SHP77 (cell line): ENCODE data around the gene CLN6.

ENCODE experiments used
- DNase-seq, 2 experiments: peaks; one replicate each; lab custom pipeline; 2025; lab: John Stamatoyannopoulos, UW

CLN6 gene

DNA sequence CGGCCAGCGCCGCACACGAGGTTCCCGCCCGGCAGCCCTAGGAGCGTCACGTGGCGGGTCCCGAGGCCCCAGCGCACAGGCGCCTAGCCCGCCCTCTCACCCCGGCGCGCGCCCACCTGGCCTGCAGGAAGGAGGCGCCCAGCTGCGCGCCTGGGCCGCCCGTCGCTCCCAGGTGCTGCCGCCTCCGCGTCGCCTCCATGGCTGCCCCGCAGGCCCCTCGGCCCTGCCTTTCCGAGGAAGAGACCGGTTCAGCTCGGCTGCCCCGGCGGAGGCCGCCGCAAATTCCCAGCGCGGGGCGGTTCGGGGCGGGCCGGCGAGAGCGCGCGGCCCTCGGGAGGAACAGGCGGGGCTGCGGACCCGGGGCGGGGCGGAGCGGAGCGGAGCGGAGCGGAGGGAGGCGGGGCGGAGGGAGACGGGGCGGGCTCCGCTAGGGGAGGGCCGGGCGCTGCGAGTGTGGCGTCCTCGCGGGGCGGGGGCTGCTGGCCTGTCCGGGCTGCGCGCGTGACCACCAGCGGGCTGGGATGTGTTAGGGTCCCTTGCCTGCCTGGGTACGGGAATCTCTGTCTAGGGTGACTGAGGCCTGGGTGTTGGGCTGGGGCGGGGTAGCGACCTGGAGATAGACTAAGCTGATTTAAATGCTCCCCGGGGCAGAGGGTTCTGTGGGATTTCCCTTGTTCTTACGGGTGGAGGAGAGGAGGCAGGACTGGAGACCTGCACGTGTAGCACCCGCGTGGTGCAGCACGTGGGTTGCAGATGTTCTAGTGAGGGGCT, at the start of gene CLN6:
TSS of gene CLN6 (minus strand) at position 343 of the 771 bp plus-strand sequence. CDS start at position 199, 144 bp downstream.
- peak; percentile 50 to 73 for DNase-seq

DNA sequence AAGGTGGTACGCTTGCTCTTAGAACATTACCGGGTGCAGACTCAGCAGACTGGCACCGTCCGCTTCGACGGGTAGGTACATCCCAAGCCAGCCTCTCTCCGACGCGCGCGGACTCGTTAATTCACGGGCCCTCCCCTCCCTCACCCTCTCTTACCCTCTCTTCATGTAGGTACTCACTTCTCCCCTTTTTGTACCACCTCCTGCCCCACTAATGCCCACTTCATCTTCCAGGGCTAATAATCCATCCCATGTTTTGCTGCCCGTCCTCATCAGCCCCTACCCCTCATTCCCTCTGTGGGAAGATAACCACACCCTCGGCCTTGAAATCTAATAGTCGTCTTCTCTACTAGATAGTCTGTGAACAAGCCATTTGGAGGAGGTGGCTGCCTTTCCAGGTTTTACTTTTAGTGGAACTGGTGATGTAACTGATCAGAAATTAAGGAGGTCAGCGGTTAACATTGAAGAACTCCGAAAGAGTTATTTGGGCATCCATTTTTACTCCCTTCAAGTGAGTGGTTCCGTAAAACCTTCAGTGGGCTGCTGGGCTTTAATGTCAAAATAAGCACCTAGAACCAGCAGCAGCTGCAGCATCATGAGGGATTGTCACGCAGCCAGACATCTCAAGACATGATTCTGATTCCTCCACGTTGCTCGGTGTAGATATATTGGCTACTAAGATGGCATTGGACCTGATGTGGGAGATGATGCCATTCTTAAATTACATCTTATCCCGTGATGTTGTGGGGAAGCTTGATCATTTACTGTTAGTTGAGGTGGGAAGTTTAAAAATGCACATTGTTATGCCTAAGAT, 49.3 kb upstream of the CLN6 start:
- DNase-seq: no peak

DNA sequence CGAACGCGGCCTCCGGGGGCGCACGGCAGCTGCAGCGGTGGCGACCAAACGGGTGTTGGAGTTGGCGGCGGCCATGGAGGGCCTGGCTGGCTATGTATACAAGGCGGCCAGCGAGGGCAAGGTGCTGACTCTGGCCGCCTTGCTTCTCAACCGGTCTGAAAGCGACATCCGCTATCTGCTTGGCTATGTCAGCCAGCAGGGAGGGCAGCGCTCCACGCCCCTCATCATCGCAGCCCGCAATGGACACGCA, 48.7 kb upstream of the CLN6 start:
- DNase-seq: peak in 1 of 2 experiments; percentile 40

DNA sequence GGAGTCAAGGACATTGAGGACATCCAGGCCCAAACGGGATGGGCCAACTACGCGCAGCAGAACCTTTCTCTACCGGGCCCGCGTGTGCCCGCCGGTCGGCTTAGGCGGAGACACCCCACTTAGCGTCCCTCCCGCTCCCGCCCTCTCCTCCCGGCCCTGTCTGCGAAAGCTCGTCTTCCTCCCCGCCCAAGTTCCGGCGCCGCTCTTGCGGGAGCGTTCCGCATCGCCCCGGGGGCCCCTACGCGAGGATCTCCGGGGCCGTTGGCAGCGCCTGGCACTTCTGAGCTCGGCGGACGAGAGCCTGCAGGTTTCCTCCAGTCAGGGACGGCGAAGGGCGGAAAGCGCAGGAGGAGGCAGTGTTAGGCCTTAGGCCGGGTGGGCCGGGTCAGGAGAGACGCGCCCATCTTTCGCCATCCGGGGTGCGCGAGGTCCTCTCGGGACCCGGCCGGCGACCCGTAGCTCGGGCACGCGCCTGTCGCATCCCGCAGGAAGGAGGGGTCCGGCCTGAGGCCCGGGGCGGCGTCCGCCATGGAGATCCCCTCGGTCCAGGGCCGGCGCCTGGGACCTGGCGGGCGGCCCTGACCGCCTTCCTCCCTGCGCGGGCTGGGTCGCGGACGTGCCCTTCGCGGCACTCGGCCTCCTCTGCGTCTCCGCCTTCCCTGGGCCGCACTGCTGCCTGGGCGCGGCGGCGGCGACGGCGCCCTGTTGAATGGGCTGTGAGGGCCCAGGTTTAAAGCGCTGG, 48.2 kb upstream of the CLN6 start, which contains the start of gene FEM1B:
TSS of gene FEM1B (plus strand) at position 143 of the 742 bp plus-strand sequence. CDS start 673 bp downstream, outside the sequence.
- DNase-seq: peak; percentile 86 to 91

DNA sequence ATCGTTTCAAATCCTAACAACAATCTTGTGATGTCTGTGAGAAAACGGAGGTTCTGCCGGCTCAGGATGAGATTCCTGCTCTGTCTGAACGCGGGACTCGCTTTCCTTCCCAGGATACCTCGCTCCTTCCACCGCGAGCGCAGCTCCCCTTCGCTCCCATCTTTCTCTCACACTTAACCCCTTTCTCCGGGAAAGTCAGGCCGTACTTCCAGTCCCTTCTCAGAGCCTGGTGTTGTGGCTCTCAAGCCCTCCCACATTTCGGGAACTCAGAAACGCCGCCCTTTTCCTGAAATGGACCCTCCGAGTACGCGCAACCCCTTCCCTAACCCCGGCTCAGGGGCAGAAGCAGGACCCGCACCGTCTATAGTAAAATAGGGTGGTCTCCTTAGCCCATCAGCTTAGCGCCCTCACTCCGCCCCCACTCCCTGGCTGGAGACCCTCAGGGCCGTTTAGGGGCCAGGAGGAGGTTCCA, 47.6 kb upstream of the CLN6 start:
- DNase-seq: peak; percentile 50 to 67

DNA sequence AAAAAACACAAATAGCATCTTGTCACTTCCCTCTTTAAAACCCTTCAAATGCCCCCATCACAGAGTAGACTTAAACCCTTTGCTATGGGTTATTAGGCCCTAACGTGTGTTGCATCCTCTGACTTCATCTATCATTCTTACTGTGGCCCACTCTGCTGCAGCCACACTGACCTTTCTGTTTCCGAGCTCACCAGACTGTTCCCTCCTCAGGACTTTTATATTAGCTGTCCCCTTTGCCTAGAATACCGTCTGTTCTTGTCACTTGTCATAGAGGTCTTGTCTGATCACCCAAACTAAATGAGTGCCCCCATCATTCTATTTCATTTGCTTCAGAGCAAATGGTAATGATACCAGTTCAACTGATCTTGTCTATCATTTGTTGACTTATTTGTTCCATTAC, 47.1 kb upstream of the CLN6 start:
- no peak for DNase-seq

DNA sequence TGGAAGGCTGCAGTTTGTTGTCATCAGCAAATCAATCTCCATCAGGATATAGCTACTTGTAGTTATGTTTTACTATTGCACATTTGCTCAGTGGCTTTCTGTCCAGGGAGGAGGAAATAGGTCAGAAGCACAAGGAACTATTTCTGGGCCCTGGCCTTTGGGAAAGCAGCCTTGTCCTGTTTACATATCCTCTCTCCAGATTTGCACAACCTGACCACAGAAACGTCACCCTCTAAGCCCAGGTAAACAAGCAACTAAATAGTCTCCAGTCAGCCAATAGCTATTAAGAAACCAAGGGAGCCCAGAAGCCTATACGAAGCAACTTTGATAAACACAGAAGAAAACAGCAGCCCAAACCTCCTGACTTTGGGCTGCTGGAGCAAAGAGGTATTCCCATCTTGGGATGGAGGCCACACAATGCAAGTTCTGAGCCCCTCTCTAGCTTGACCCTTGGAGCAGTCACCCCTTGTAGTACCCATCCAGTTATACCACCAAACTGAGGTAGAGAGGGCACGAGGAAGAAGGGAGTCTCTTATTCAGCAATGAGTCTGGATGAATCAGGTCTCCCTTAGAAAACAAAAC, 45.7 kb upstream of the CLN6 start:
- peak; percentile 26 to 33 for DNase-seq

DNA sequence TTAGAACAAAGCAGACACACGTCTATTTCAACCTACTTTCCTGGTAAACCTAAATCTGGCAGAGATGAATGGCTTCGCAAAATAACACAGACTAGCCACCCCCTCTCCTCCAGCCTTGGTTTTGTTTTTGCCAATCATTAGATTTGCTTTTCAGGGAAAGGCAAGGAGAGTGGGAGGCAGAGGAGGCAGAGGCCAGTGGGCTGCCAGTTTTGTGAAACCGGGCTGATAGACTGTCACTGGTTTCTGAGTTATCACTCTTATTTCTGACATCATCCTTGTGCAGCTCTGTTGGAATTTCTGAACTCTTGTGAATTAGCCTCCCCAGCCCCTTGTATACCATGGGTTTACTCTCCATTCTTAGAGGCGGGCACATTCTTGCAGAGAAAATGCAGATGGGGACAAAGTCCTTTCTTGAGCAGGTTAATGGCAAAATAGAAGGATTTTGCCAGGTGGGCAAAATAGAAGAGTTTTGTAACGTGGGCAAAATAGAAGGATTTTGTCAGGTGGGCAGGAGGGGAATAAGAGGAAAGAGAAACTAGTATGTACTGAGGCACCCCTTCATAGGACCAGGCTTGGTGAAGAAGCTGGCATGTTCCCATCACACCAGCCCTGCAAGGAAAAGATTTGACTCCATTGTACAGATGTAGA, 44.8 kb upstream of the CLN6 start:
- no peak for DNase-seq

DNA sequence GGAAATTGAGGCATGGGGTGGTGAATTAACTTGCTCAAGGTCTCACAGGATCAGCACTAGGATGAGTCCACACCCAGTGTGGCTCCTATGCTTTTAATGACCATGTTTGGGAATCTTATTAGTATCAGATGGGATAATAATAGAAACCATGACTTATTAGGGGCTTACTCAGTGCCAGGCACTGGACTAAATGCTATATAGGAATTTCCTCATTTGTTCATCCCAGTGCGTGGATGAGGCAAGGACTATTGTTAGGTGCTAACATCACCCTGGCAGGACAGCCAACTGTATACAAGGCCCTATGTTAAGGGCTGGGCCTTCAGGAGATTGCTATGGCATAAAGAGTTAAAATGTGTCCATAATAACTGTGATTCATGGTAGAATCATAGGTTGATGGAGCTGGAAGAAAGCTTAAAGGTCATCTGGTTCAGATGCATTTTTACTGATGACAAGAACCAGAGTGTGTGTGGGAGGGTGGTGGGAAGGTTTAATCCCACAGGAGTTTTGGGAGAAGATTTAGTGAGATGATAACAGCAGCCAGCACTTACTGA, 43.3 kb upstream of the CLN6 start:
- no peak for DNase-seq

DNA sequence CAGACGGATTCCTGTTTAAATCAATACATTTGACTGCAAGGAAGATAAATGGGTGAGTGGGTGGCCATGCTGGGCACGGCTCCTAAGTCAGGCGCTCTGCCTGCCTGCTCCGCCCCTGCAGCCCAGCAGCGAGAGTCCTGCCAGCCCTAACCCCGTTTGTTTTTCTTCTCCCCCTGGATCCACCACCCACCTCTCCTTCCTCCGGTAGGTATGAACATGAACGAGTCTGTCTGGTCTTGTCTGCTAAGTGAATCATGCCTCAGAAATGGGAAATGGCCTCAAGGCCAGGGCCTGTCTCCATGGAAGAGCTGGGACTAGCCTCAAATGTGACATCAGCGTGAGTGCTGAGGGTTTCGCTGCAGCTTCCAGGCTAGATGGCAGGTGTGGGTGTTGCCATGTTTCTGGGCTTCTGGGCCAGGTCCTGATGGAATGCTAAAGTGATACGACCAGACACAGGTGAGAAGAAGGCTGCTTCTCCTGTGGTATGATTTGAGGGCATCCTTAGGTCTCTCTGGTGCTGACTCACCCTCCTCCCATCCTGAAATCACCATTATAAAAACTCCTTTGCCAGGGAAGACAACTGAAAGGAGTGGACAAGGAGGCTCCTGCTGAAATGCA, 42.4 kb upstream of the CLN6 start:
- DNase-seq: peak; percentile 29 to 73

DNA sequence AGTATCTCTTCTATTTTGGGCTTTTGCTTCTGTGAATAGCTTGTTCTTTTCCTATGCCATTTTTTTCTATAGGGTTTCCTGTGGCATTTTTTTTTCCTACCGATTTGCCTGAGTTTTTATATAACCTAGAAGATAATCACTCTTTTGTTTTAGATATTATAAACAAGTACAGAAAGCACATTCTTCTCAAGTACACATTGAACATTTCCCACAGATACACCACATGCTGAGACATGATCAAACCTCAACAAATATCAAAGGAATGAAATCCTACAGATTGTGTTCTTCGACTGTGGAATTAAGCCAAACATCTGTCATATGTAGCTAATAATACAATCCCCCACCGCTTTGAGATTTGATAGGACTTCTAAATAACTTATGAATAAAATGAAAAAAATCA, 38.9 kb upstream of the CLN6 start:
- DNase-seq: no peak

DNA sequence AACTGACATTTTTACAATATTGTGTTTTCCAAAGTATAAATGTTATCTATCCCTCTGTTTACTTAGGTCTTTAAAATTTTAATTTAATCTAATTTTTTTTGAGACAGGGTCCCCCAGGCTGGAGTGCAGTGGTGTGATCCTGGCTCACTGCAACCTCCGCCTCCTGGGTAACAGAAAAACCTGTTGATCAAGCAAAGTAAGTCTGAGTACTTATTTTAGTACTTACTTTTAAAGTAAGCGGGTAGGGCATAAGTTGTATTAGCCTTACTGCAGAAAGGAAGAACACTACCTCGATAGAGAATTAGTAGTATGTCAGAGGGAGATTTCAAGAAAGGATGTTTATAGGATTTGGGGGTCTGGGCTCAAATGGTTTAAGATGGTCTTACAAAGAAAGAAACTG, 36.1 kb upstream of the CLN6 start:
- DNase-seq: no peak

DNA sequence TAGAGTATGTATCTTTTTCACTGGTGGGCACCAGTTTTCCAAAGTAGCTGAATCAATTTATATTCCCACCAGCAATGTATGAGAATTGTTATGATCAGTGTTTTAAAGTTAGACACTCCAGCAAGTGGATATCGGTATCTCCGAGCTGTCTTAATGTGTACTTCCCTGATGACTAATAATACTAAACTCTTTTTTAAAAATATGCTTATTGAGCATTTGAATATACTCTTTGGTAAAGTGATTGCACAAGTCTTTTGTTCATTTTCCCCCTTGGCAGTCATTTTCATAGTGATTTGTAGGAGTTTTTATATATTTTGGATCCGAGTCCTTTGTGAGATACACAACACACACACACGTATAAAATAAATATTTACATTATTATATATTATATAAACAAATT, 35.6 kb upstream of the CLN6 start:
- no peak for DNase-seq

DNA sequence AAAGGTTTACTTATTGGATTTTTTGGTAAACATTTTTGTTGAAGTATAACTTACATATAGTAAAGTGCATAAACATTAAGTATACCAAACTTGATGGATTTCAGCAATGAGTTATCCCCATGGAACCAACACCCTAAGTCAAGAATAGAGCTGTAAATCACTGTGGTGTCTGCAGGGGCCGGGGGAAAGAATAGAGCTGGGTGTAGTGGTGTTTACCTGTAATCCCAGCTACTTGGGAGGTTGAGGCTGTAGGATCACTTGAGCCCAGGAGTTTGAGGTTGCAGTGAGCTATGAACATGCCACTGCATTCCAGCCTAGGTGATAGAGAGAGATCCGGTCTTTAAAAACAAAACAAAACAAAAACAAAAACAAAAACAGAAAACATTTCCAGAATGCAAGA, 34.8 kb upstream of the CLN6 start:
- no peak for DNase-seq

DNA sequence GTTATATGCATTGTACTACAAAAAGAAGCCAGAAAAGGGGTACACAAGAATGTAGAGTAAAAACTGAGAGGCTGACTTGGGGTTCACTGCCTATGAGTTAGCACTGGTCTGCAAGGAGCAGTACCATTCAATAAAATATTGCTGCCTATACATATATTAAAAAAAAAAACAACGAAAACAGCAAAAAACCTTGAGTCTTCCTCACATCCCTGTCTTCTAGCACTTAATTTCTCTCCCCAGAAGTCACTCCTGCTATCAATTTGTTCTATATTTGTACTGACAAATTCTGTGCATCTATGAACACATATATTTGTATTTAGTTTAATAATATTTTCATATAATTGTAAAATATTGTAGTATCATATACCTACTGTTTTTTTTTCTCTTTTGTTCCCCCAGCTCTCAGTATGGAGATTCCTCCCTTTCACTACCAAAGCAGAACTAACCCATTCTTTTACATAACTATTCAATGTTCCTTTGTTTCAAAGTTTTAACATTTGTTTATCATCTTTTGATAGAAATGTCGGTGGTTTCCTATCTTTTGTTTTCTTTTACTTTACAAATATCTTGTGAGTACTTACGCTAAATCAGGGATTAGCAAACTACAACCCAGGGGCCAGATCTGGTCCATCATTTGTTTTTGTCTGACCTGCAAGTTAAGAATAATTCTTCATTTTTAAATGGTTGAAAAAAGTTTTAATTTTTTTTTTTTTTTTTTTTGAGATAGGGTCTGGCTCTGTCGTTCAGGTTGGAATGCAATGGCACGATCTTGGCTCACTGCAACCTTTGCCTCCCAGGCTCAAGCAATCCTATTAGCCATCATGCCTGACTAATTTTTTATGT, 33.2 kb upstream of the CLN6 start:
- DNase-seq: no peak

DNA sequence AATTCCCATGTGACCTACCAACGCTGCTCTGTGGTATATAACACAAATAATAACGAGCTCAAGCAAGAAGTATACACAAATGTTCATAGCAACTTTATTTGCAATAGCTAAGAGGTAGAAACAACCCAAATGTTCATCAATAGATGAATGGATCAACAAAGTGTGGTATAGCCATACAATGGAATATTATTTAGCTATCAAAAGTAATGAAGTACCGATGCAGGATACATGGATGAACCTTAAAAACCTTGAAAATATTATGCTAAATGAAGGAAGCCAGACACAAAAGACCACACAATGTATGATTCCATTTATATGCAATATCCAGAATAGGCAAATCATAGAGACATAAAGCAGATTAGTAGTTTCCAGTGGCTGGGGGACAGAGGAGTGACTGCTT, 32.5 kb upstream of the CLN6 start:
- DNase-seq: no peak

DNA sequence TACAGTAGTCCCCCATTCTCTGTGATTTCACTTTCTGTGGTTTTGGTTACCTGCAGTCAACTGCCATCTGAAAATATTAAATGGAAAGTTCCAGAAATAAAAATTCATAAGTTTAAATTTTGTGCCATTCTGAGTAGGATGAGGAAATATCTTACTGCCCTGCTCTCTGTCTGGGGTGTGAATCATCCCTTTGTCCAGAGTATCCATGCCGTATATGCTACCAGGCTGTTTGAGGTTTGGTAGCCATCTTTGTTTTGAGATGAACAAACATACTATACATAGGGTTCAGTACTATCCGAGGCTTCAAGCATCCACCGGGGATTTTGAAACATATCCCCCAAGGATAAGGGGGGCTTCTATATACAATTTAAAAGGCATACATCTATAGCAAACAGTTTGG, 31.7 kb upstream of the CLN6 start:
- no peak for DNase-seq

DNA sequence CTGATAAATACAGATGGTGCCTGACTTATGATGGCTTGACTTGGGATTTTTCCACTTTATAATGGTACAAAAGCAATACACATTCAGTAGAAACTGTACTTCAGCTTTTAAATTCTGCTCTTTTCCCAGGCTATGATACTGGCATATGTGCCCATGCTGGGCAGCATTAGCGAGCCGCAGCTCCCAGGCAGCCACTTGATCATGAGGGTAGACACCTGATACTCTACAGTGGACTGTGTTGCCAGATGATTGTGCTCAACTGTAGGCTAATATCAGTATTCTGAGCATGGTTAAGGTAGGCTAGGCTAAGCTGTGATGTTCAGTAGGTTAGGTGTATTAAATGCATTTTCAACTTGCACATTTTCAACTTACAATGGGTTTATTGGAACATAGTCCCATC, 30.4 kb upstream of the CLN6 start:
- DNase-seq: peak in 1 of 2 experiments; percentile 20

DNA sequence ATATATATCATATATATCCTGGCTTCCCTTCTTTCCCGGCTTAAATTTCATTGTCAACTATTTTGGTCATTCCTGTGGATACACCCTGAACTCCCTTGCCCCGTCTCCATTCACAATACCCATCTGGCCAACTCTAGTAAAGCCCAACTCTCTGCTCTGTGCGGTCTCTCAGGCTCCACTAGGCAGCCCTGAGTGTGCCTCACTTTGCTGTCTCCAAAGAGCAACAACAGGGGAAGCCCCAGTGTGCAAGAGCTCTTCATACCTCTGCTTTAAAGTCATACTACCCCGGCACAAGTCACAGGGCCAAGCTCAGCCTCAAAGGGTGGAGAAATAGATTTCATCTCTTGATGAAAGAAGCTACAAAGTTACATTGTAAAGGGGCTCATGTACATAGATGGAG, 29.2 kb upstream of the CLN6 start:
- no peak for DNase-seq
